Spleen (tissue), 7 donors: ENCODE measurements around the gene TCEA3.

Experiments used
- POLR2A ChIP-seq, 3 donors: fragments of 450-650 bp; IDR thresholded peaks; one replicate each; pipeline ENCODE4 v1.5.1; 2017; ENCODE audit warnings: antibody characterized with exemption in 3 of 3, mild to moderate bottlenecking in 1 of 3
- POLR2AphosphoS5 ChIP-seq, 3 donors: sonication (generic); formaldehyde crosslinking; IDR thresholded peaks; one replicate each; pipeline ENCODE4 v1.5.1; 2017; ENCODE audit warnings: antibody characterized with exemption in 3 of 3
- TF ChIP-seq, protein P1 (sequence below), 11 experiments: fragments of 200-600 bp in 7 of 11; fragments of 450-650 bp in 4 of 11; sonication (generic) in 4 of 11; IDR thresholded peaks in 8 of 11; conservative IDR thresholded peaks in 3 of 11; 1 replicate in 7 of 11; 2 replicates in 4 of 11; pipeline versions ENCODE4 v1.4.0 to v1.8.0; 2016 to 2021; ENCODE audit warnings: antibody characterized with exemption in 11 of 11, inconsistent platforms in 4 of 11, mild to moderate bottlenecking in 1 of 11
- donor health status: DM: no; HTN: no; CAD: no; lungs with moderate emphysema.
- donor health status: DM: no; HTN: no; CAD: no.
- donor health status: DM: no; HTN: no; CAD: no.

DNA sequence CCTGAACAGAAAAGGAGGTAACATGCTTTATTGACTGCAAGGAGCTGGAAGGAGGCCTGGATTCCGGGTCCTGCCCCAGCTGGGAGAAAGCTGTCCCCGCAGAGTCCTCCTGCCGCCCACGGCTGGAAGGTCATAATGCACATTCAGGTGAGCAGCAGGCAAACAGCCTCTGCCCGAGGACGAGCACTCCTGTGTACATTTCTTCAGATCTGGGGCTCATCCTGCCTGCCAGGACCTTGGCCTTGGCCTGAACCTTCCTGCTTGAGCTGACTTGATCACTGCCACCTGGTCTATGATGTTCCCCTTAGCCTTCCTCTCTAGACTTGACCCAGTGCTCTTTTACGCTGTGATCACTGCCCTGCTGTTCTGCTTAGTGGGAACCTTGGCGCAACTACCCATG is 37.1 kb downstream of the TCEA3 start:
- TF ChIP-seq, protein P1, sequence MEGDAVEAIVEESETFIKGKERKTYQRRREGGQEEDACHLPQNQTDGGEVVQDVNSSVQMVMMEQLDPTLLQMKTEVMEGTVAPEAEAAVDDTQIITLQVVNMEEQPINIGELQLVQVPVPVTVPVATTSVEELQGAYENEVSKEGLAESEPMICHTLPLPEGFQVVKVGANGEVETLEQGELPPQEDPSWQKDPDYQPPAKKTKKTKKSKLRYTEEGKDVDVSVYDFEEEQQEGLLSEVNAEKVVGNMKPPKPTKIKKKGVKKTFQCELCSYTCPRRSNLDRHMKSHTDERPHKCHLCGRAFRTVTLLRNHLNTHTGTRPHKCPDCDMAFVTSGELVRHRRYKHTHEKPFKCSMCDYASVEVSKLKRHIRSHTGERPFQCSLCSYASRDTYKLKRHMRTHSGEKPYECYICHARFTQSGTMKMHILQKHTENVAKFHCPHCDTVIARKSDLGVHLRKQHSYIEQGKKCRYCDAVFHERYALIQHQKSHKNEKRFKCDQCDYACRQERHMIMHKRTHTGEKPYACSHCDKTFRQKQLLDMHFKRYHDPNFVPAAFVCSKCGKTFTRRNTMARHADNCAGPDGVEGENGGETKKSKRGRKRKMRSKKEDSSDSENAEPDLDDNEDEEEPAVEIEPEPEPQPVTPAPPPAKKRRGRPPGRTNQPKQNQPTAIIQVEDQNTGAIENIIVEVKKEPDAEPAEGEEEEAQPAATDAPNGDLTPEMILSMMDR (IDR thresholded peaks at IDR 0.05 in 8 of 11, conservative IDR thresholded peaks at IDR 0.05 in 3 of 11) = no peak
- TF ChIP-seq POLR2A (IDR thresholded peaks at IDR 0.05) (no peak), POLR2AphosphoS5 (IDR thresholded peaks at IDR 0.05) (no peak)
